Neuronal stem cell (in vitro differentiated cells): Measurements from ENCODE around the gene RSKR.
"Not testable (repeated sequence)": the region's sequence is repeated elsewhere in the genome, so short reads cannot be mapped to it uniquely, and the experiment has no call there.

Experiments used
- DNase-seq: peaks from one replicate; pipeline ENCODE4 v3.0.0-alpha.2; 2013; ENCODE audit warnings: low spot score
- H2AFZ ChIP-seq: one replicate; pipeline ENCODE4 v1.6.1; 2013; ENCODE audit warnings: mild to moderate bottlenecking, low read length, inconsistent platforms
- H2AK5ac ChIP-seq: 2 replicates; pipeline ENCODE4 v1.6.1; 2013; ENCODE audit warnings: low read depth, mild to moderate bottlenecking, inconsistent platforms, low read length, moderate library complexity, mixed read lengths
- H2BK120ac ChIP-seq: 2 replicates; pipeline ENCODE4 v1.6.1; 2013; ENCODE audit warnings: low read depth, mild to moderate bottlenecking, inconsistent platforms, low read length, moderate library complexity, mixed read lengths
- H2BK12ac ChIP-seq: one replicate; pipeline ENCODE4 v1.6.1; 2013; ENCODE audit warnings: low read length, inconsistent platforms
- H2BK15ac ChIP-seq: 2 replicates; pipeline ENCODE4 v1.6.1; 2013; ENCODE audit warnings: mild to moderate bottlenecking, low read length, inconsistent platforms, mixed read lengths
- H2BK5ac ChIP-seq: one replicate; pipeline ENCODE4 v1.6.1; 2013; ENCODE audit warnings: inconsistent platforms, mild to moderate bottlenecking, low read length, moderate library complexity
- H3K14ac ChIP-seq: one replicate; pipeline ENCODE4 v1.6.1; 2013; ENCODE audit warnings: low read length, inconsistent platforms
- H3K18ac ChIP-seq: 2 replicates; pipeline ENCODE4 v1.6.1; 2013; ENCODE audit warnings: low read length, inconsistent platforms
- H3K23ac ChIP-seq: 2 replicates; pipeline ENCODE4 v1.6.1; 2013; ENCODE audit warnings: low read depth, mild to moderate bottlenecking, mixed read lengths, low read length, inconsistent platforms; ENCODE audit not compliant: poor library complexity
- H3K27ac ChIP-seq: replicated peaks from 3 replicates; pipeline ENCODE4 v1.5.1; 2013; ENCODE audit warnings: low read length, inconsistent platforms
- H3K27me3 ChIP-seq, 3 experiments: 2 replicates each; pipeline ENCODE4 v1.6.1; 2013; ENCODE audit warnings: low read length in 3 of 3, mild to moderate bottlenecking in 2 of 3, inconsistent platforms in 1 of 3, low read depth in 1 of 3, mixed read lengths in 1 of 3, moderate library complexity in 1 of 3; ENCODE audit not compliant: control insufficient read depth in 3 of 3, insufficient read depth in 3 of 3
- H3K36me3 ChIP-seq, 2 donors: replicated peaks in 1 of 2; 2 replicates each; pipeline ENCODE4 v1.6.1; 2013; ENCODE audit warnings: low read length in 2 of 2; ENCODE audit not compliant: control insufficient read depth in 2 of 2, insufficient read depth in 2 of 2
- H3K4ac ChIP-seq: 2 replicates; pipeline ENCODE4 v1.6.1; 2013; ENCODE audit warnings: inconsistent platforms, mild to moderate bottlenecking, low read length, moderate library complexity
- H3K4me1 ChIP-seq, 2 donors: 1 replicate in 1 of 2; 2 replicates in 1 of 2; pipeline ENCODE4 v1.6.1; 2013; ENCODE audit warnings: low read length in 2 of 2, low read depth in 1 of 2; ENCODE audit not compliant: control insufficient read depth in 2 of 2, insufficient read depth in 1 of 2
- H3K4me2 ChIP-seq: one replicate; pipeline ENCODE4 v1.6.1; 2013; ENCODE audit warnings: mild to moderate bottlenecking, low read length, inconsistent platforms; ENCODE audit not compliant: insufficient read depth, poor library complexity, severe bottlenecking
- H3K4me3 ChIP-seq, 2 donors: 2 replicates each; pipeline ENCODE4 v1.5.1; 2013; ENCODE audit warnings: low read length in 2 of 2, mild to moderate bottlenecking in 2 of 2, inconsistent platforms in 1 of 2, moderate library complexity in 1 of 2
- H3K79me1 ChIP-seq: one replicate; pipeline ENCODE4 v1.6.1; 2013; ENCODE audit warnings: low read depth, mild to moderate bottlenecking, inconsistent platforms, low read length, moderate library complexity
- H3K9ac ChIP-seq: one replicate; pipeline ENCODE4 v1.6.1; 2013; ENCODE audit warnings: mild to moderate bottlenecking, low read depth, low read length, inconsistent platforms; ENCODE audit not compliant: poor library complexity
- H3K9me3 ChIP-seq, 2 donors: replicated peaks in 1 of 2; 2 replicates each; pipeline versions ENCODE3 to v1.6.1; 2013; ENCODE audit warnings: low read length in 2 of 2, mild to moderate bottlenecking in 2 of 2, inconsistent platforms in 1 of 2, low read depth in 1 of 2, mixed read lengths in 1 of 2, moderate library complexity in 1 of 2; ENCODE audit not compliant: control insufficient read depth in 2 of 2, insufficient read depth in 1 of 2
- H4K8ac ChIP-seq: one replicate; pipeline ENCODE4 v1.6.1; 2013; ENCODE audit warnings: low read depth, mild to moderate bottlenecking, inconsistent platforms, low read length, moderate library complexity
- H4K91ac ChIP-seq: one replicate; pipeline ENCODE4 v1.6.1; 2013; ENCODE audit warnings: low read length, low read depth, mild to moderate bottlenecking, inconsistent platforms; ENCODE audit not compliant: poor library complexity
- WGBS, 2 donors: extraction: QIAGEN DNeasy Blood & Tissue Kit; methylation state at CpG; one replicate each; pipeline ENCODE4 v1.1.7; 2013; ENCODE audit warnings: missing lambda C conversion rate in 2 of 2, mixed read lengths in 1 of 2; ENCODE audit not compliant: insufficient read length in 2 of 2, insufficient replicate concordance in 1 of 2; ENCODE audit errors: extremely low coverage in 2 of 2; 5-methylcytosine and 5-hydroxymethylcytosine counted together

RSKR gene

DNA sequence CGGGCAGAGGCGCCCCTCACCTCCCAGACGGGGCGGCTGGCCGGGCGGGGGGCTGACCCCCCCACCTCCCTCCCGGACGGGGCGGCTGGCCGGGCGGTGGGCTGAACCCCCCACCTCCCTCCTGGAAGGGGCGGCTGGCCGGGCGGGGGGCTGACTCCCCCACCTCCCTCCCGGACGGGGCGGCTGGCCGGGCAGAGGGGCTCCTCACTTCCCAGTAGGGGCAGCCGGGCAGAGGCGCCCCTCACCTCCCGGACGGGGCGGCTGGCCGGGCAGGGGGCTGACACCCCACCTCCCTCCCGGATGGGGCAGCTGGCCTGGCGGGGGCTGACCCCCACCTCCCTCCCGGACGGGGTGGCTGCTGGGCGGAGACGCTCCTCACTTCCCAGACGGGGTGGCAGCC lies 10.0 kb downstream of the RSKR start:
- not testable (repeated sequence) for H4K8ac ChIP-seq, DNase-seq, H2BK15ac ChIP-seq, H3K4me2 ChIP-seq, H3K27me3 ChIP-seq, H2BK12ac ChIP-seq, H3K9me3 ChIP-seq, H3K14ac ChIP-seq, H3K18ac ChIP-seq, H3K4me1 ChIP-seq, H4K91ac ChIP-seq, H3K23ac ChIP-seq, H3K27ac ChIP-seq, H2AFZ ChIP-seq, H3K4me3 ChIP-seq, H2AK5ac ChIP-seq, H2BK5ac ChIP-seq, H3K4ac ChIP-seq, H2BK120ac ChIP-seq, H3K79me1 ChIP-seq, H3K9ac ChIP-seq
- no CpG with 5 or more reads among the region's 31 CpGs for WGBS, 2 donors
- peaks cover 0 to 35% of the 10 kb centered on the region in 2 donors for H3K36me3 ChIP-seq

DNA sequence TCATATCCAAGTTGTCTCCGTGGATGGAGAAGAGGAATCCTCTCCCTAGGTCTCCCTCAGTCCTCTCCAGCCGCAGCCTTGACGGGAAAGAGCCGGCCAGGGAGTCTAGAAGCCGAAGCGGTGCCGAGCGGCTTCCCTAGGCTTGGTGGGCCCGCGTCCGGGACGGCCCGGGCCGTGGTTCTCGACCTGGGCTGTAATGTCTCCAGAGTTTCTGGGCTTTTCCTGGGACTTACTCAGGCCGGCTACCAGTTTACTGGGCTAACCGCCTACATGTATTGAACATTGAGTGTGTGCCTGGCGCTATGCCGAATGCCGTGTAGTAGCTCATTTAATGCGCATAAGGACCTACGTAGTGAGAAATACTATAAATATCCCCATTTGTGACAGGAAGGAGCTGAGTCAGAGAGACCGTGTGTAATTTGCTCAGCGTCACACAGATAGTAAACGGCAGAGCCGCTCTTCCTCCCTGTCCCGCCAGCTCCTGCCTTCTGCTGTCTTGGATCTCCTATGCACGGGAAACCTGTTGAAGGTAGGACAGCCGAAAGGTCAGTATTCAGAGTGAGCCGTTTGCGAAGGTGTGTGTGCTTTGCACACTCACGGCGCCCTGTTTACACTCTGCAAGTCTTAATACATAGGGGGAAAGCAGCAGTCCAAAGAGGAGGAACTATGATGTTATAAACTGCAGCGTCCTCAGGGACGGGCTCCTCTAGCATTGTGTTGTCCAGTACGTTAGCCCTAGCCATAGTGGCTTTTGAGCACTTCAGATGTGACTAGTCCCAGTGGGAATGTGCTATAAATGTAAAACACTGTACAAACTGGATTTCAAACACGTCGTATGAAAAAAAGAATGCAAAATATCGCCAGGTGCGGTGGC lies 14.4 kb downstream of the RSKR start:
- Histone ChIP-seq H2BK12ac (peak overlapping the region; percentile 75), H3K27me3 (peaks cover 0 to 4% (median 0%) of the 10 kb centered on the region in 3 experiments), H2AFZ (peak overlapping the region; percentile 90), H2BK15ac (peak overlapping the region; percentile 62), H3K4me3 (peak overlapping the region; percentile 81 to 82), H3K9ac (peak overlapping the region; percentile 88), H3K14ac (peak overlapping the region; percentile 97), H3K79me1 (peaks cover 2% of the 10 kb centered on the region), H3K4ac (no peak overlapping the region), H2AK5ac (no peak overlapping the region), H4K91ac (no peak overlapping the region), H3K9me3 (no peaks in the 10 kb centered on the region), H3K27ac (peak overlapping the region; percentile 44), H2BK120ac (peak overlapping the region; percentile 87), H3K18ac (peak overlapping the region; percentile 80), H3K36me3 (peaks cover 2 to 38% of the 10 kb centered on the region in 2 donors), H2BK5ac (no peak overlapping the region), H3K4me1 (peaks cover 9 to 12% of the 10 kb centered on the region in 2 donors), H3K4me2 (peak overlapping the region; percentile 74), H4K8ac (no peak overlapping the region), H3K23ac (peak overlapping the region; percentile 97)
- WGBS, 2 donors = no CpG with 5 or more reads among the region's 40 CpGs
- DNase-seq = no peak

DNA sequence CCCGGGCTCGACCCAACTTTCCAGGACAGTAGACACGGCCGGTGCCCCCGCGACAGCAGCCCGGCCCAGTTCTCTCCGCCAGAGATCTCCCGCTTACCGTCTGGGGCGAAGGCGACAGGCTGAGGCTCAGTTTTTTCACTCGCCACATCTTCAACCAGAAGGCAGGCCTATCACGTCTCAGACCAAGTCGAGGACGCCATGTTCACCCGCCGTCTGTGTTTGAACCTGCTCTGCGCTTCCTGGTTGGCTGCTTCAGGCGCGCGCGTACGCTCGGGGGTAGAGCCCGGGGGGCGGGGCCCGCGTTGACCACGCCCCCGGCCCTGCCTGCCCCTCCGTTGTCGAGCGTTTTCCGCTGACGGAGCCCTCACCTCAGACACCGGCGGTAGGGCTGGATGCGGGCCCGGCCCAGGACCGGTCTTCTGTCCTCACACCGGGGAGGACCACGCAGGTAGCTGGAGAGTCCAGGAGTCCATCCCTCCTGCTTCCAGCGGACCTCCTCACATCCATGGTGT lies 15.1 kb downstream of the RSKR start, which contains the start of gene SPAG5:
SPAG5 (minus strand) TSS at position 227 of the 512 bp plus-strand sequence; CDS start at position 148, 79 bp downstream.
- peak within 1 kb of the TSS; percentile 96 for H3K18ac ChIP-seq
- H3K36me3 ChIP-seq = peaks cover 2 to 43% of the 10 kb centered on the region in 2 donors
- peak within 1 kb of the TSS; percentile 97 for H3K23ac ChIP-seq
- H3K27ac ChIP-seq = peak within 1 kb of the TSS; percentile 60
- no peak within 1 kb of the TSS for H4K8ac ChIP-seq
- peak within 1 kb of the TSS; percentile 98 for H2BK5ac ChIP-seq
- peak; percentile 90 for DNase-seq
- H3K4me1 ChIP-seq = peaks cover 9 to 12% of the 10 kb centered on the region in 2 donors
- peak within 1 kb of the TSS; percentile 90 for H2AFZ ChIP-seq
- no CpG with 5 or more reads among the region's 44 CpGs for WGBS, 2 donors
- peak within 1 kb of the TSS; percentile 62 for H2BK15ac ChIP-seq
- peaks cover 2% of the 10 kb centered on the region for H3K79me1 ChIP-seq
- no peak within 1 kb of the TSS for H2AK5ac ChIP-seq
- H2BK12ac ChIP-seq = peak within 1 kb of the TSS; percentile 75
- peak within 1 kb of the TSS; percentile 97 for H3K14ac ChIP-seq
- peak within 1 kb of the TSS; percentile 81 to 92 for H3K4me3 ChIP-seq
- H3K9me3 ChIP-seq = no peaks in the 10 kb centered on the region
- H3K4me2 ChIP-seq = peak within 1 kb of the TSS; percentile 74
- peak within 1 kb of the TSS; percentile 92 for H3K9ac ChIP-seq
- peaks cover 0 to 4% (median 0%) of the 10 kb centered on the region in 3 experiments for H3K27me3 ChIP-seq
- H3K4ac ChIP-seq = peak within 1 kb of the TSS; percentile 95
- H2BK120ac ChIP-seq = peak within 1 kb of the TSS; percentile 87
- H4K91ac ChIP-seq = no peak within 1 kb of the TSS

DNA sequence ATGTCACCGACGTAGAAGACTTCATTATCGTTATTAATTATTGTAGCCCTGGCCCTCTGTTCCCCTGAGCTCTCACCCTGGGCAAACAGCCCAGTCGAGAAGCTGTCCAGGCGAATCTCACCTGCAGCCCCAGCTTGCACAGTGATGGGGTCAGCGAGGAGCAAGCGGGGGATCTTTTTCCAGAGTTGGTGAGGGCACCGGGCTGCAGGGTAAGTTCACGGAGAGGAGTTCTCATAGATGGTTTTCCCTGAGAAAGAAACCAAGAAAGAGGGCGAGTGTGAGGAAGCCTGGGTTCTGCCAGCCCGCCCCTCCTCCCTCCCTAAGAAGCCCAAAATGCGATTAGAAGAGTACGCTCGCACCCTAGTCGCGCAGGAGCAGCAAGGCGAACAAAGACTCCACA lies 15.6 kb downstream of the RSKR start:
- Histone ChIP-seq H3K27ac (peak overlapping the region; percentile 60), H4K91ac (no peak overlapping the region), H3K36me3 (peaks cover 3 to 47% of the 10 kb centered on the region in 2 donors), H3K4me2 (peak overlapping the region; percentile 74), H3K14ac (no peak overlapping the region), H2BK12ac (no peak overlapping the region), H4K8ac (no peak overlapping the region), H2AK5ac (no peak overlapping the region), H3K4me1 (peaks cover 9 to 12% of the 10 kb centered on the region in 2 donors), H3K9me3 (no peaks in the 10 kb centered on the region), H3K18ac (peak overlapping the region; percentile 96), H3K79me1 (peaks cover 2% of the 10 kb centered on the region), H3K27me3 (peaks cover 0 to 4% (median 0%) of the 10 kb centered on the region in 3 experiments), H2BK15ac (no peak overlapping the region), H3K9ac (peak overlapping the region; percentile 92), H3K23ac (peak overlapping the region; percentile 97), H3K4me3 (peak overlapping the region; percentile 81 to 92), H2BK5ac (peak overlapping the region; percentile 98), H2BK120ac (no peak overlapping the region), H3K4ac (peak overlapping the region; percentile 95), H2AFZ (peak overlapping the region; percentile 90)
- DNase-seq = no peak
- no CpG with 5 or more reads among the region's 17 CpGs for WGBS, 2 donors
